ENCODE data around the gene PDE5A. TPM values are rescaled to one million over a fixed set of nuclear protein-coding genes. Genes with fewer than 3 reads are reported as not detected.

PDE5A gene
- total and polyA plus RNA-seq, 2 donors (not counting 3 experiments of a cell fraction or from before 2014, with no cell fraction given): 0.73 to 2.3 TPM

GRCh38 chr4:119479835-119480234 is 148.8 kb downstream of the PDE5A start:
- intact Hi-C loops (cut with micrococcal nuclease): no loop called here
- Histone ChIP-seq H3K4me2 (ENCODE audit: insufficient read depth, low read length) (no peak overlapping the region), H3K27me3 (ENCODE audit: control insufficient read depth in 2 of 2, insufficient read depth in 2 of 2, low read length in 2 of 2) (no peaks in the 10 kb centered on the region), H3K9me3 (replicated peaks; ENCODE audit: control insufficient read depth, insufficient read depth, low read length) (no peaks in the 10 kb centered on the region), H3K9me1 (replicated peaks; ENCODE audit: control insufficient read depth, extremely low read depth, insufficient read depth, low read length) (no peaks in the 10 kb centered on the region), H3K4me1 (ENCODE audit: control insufficient read depth, extremely low read depth, insufficient read depth, low read length) (no peaks in the 10 kb centered on the region), H4K20me1 (replicated peaks; ENCODE audit: control insufficient read depth, extremely low read depth, insufficient read depth, low read length) (no peaks in the 10 kb centered on the region), H3K4me3 (replicated peaks in 1 of 3; ENCODE audit: insufficient read depth in 1 of 3, low read depth in 1 of 3, low read length in 3 of 3) (no peak overlapping the region), H3K36me3 (ENCODE audit: control insufficient read depth in 2 of 2, extremely low read depth in 1 of 2, insufficient read depth in 2 of 2, low read length in 2 of 2) (peaks cover 0 to 2% of the 10 kb centered on the region in 2 experiments), H3K79me2 (ENCODE audit: control insufficient read depth, insufficient read depth, low read length) (no peaks in the 10 kb centered on the region), H3K9ac (replicated peaks; ENCODE audit: extremely low read depth, insufficient read depth, low read length) (no peak overlapping the region), H3K27ac (ENCODE audit: insufficient read depth, low read depth, low read length) (no peak overlapping the region), H2AFZ (ENCODE audit: low read depth, low read length) (no peak overlapping the region)
- ChIA-PET CTCF (no interaction called here), POLR2A (no interaction called here)
- dilution Hi-C loops (cut with MboI; ENCODE audit: extremely low pct_ligation_motif_present, low sequenced_read_pairs): no loop called here
- DNase-seq (ENCODE audit: low read depth, low spot score) (no peak), FAIRE-seq (no peak)
- BruUV-seq (replicated peaks): no TSS peak
- TF ChIP-seq EZH2 (IDR thresholded peaks at IDR 0.05; ENCODE audit: borderline replicate concordance, low read depth, low read length, severe bottlenecking): no peak
- TF ChIP-seq CTCF (IDR thresholded peaks at IDR 0.05; ENCODE audit: extremely low read depth in 1 of 2, insufficient read depth in 1 of 2, low read depth in 1 of 2, low read length in 2 of 2): no peak
- no peak for TF ChIP-seq JUN (IDR thresholded peaks at IDR 0.05; ENCODE audit: borderline replicate concordance, insufficient read depth, insufficient read length, low read depth)
- TF ChIP-seq MYC (IDR thresholded peaks at IDR 0.05; ENCODE audit: low read depth, low read length): no peak
- no peak for TF ChIP-seq MAX (IDR thresholded peaks at IDR 0.05; ENCODE audit: insufficient read depth, insufficient read length)
- TF ChIP-seq GATA2 (IDR thresholded peaks at IDR 0.05; ENCODE audit: insufficient read depth, insufficient read length, low read depth, low read length): no peak
